Measurements from ENCODE around the gene CCNYL1.
"Not testable (repeated sequence)": the region's sequence is repeated elsewhere in the genome, so short reads cannot be mapped to it uniquely, and the experiment has no call there.

Gene CCNYL1

GRCh38 chr2:207734636-207735512 lies 23.4 kb downstream of the CCNYL1 start:
- no peak for DNase-seq (ENCODE audit: low read depth)

GRCh38 chr2:207735513-207735859 lies 24.0 kb downstream of the CCNYL1 start:
- not testable (repeated sequence) for DNase-seq (ENCODE audit: low read depth)

- DNase-seq (ENCODE audit: low read depth) = no peak
These were observed 32.1 kb downstream of the CCNYL1 start for GRCh38 chr2:207743514-207743913.

GRCh38 chr2:207744050-207744449 lies 32.6 kb downstream of the CCNYL1 start:
- DNase-seq (ENCODE audit: low read depth) = no peak

GRCh38 chr2:207744451-207744850 lies 33.0 kb downstream of the CCNYL1 start:
- no peak for DNase-seq (ENCODE audit: low read depth)

GRCh38 chr2:207746131-207746530 lies 34.7 kb downstream of the CCNYL1 start:
- DNase-seq (ENCODE audit: low read depth) = no peak

GRCh38 chr2:207747653-207748560 lies 36.5 kb downstream of the CCNYL1 start:
- no peak for DNase-seq (ENCODE audit: low read depth)

GRCh38 chr2:207748993-207749392 lies 37.6 kb downstream of the CCNYL1 start:
- no peak for DNase-seq (ENCODE audit: low read depth)

GRCh38 chr2:207749873-207750272 lies 38.4 kb downstream of the CCNYL1 start:
- DNase-seq (ENCODE audit: low read depth) = no peak

- DNase-seq (ENCODE audit: low read depth) = no peak
These were observed 38.9 kb downstream of the CCNYL1 start for GRCh38 chr2:207750345-207750744.

GRCh38 chr2:207750876-207751275 lies 39.4 kb downstream of the CCNYL1 start:
- DNase-seq (ENCODE audit: low read depth) = no peak

- not testable (repeated sequence) for DNase-seq (ENCODE audit: low read depth)
These were observed 42.2 kb downstream of the CCNYL1 start for GRCh38 chr2:207753688-207754087.

- no peak for DNase-seq (ENCODE audit: low read depth)
These were observed 43.3 kb downstream of the CCNYL1 start for GRCh38 chr2:207754498-207755383.

GRCh38 chr2:207758025-207758424 lies 46.6 kb downstream of the CCNYL1 start:
- no peak for DNase-seq (ENCODE audit: low read depth)

GRCh38 chr2:207759890-207760289 lies 48.5 kb downstream of the CCNYL1 start:
- no peak for DNase-seq (ENCODE audit: low read depth)

GRCh38 chr2:207760453-207760852 lies 49.0 kb downstream of the CCNYL1 start:
- DNase-seq (ENCODE audit: low read depth) = no peak

- not testable (repeated sequence) for DNase-seq (ENCODE audit: low read depth)
These were observed 50.0 kb downstream of the CCNYL1 start for GRCh38 chr2:207761426-207761825.

GRCh38 chr2:207762146-207762545 lies 50.7 kb downstream of the CCNYL1 start:
- DNase-seq (ENCODE audit: low read depth) = no peak

- no peak for DNase-seq (ENCODE audit: low read depth)
These were observed 52.0 kb downstream of the CCNYL1 start for GRCh38 chr2:207763303-207763917.

GRCh38 chr2:207764096-207764630 lies 52.7 kb downstream of the CCNYL1 start:
- no peak for DNase-seq (ENCODE audit: low read depth)

GRCh38 chr2:207765547-207765946 lies 54.1 kb downstream of the CCNYL1 start:
- no peak for DNase-seq (ENCODE audit: low read depth)
